ENCODE measurements around the gene OR2T4.

DNA sequence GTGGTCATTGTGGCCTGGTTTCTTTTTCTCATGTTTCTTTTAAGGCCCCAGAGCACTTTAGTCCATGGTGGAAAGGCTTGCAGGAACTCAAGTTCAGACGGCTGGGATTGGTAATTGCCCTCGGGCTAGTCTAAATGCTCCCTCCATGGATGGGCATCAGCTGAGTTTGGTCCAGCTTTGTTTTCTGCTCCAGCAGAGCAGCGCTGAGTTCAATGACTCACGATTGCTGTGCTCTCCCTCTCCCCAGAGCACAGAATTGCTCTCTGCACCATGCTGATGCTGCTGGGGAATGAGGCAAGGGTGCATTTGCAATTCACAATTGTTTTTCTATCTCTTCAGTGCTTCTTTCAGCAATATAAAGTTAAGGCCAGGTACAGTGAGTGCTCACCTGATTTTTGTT, 12.3 kb downstream of the OR2T4 start:
- TF ChIP-seq, protein P1, sequence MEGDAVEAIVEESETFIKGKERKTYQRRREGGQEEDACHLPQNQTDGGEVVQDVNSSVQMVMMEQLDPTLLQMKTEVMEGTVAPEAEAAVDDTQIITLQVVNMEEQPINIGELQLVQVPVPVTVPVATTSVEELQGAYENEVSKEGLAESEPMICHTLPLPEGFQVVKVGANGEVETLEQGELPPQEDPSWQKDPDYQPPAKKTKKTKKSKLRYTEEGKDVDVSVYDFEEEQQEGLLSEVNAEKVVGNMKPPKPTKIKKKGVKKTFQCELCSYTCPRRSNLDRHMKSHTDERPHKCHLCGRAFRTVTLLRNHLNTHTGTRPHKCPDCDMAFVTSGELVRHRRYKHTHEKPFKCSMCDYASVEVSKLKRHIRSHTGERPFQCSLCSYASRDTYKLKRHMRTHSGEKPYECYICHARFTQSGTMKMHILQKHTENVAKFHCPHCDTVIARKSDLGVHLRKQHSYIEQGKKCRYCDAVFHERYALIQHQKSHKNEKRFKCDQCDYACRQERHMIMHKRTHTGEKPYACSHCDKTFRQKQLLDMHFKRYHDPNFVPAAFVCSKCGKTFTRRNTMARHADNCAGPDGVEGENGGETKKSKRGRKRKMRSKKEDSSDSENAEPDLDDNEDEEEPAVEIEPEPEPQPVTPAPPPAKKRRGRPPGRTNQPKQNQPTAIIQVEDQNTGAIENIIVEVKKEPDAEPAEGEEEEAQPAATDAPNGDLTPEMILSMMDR (conservative IDR thresholded peaks at IDR 0.05; ENCODE audit: low read depth in 2 of 2) = no peak
- TF ChIP-seq EZH2phosphoT487 (IDR thresholded peaks at IDR 0.05; ENCODE audit: unreplicated experiment) (no peak), CREB1 (CRISPR knock-in tag; IDR thresholded peaks at IDR 0.05; ENCODE audit: low read depth) (no peak), STAT1 (IDR thresholded peaks at IDR 0.05; ENCODE audit: unreplicated experiment) (no peak), POLR2AphosphoS5 (IDR thresholded peaks at IDR 0.05; ENCODE audit: low read depth) (no peak), EZH2 (IDR thresholded peaks at IDR 0.05; ENCODE audit: low read depth, unreplicated experiment) (no peak)
- TF ChIP-seq, protein P2, sequence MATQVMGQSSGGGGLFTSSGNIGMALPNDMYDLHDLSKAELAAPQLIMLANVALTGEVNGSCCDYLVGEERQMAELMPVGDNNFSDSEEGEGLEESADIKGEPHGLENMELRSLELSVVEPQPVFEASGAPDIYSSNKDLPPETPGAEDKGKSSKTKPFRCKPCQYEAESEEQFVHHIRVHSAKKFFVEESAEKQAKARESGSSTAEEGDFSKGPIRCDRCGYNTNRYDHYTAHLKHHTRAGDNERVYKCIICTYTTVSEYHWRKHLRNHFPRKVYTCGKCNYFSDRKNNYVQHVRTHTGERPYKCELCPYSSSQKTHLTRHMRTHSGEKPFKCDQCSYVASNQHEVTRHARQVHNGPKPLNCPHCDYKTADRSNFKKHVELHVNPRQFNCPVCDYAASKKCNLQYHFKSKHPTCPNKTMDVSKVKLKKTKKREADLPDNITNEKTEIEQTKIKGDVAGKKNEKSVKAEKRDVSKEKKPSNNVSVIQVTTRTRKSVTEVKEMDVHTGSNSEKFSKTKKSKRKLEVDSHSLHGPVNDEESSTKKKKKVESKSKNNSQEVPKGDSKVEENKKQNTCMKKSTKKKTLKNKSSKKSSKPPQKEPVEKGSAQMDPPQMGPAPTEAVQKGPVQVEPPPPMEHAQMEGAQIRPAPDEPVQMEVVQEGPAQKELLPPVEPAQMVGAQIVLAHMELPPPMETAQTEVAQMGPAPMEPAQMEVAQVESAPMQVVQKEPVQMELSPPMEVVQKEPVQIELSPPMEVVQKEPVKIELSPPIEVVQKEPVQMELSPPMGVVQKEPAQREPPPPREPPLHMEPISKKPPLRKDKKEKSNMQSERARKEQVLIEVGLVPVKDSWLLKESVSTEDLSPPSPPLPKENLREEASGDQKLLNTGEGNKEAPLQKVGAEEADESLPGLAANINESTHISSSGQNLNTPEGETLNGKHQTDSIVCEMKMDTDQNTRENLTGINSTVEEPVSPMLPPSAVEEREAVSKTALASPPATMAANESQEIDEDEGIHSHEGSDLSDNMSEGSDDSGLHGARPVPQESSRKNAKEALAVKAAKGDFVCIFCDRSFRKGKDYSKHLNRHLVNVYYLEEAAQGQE (IDR thresholded peaks at IDR 0.05; ENCODE audit: unreplicated experiment) = no peak

All from GM23338 (cell line).